Sigmoid colon (tissue), 7 donors: ENCODE results near the gene SDR42E1. TPM values are rescaled to one million over a fixed set of nuclear protein-coding genes. Genes with fewer than 3 reads are reported as not detected.

Experiments used
- DNase-seq: peaks from one replicate; pipeline ENCODE4 v3.0.0-alpha.2; 2019
- H3K27ac ChIP-seq, 4 donors: fragments of 200-600 bp; sonication (generic); one replicate each; pipeline ENCODE4 v1.5.1; 2016 to 2019; ENCODE audit warnings: mild to moderate bottlenecking in 1 of 4
- H3K27me3 ChIP-seq, 3 donors: fragments of 200-600 bp; sonication (generic); one replicate each; pipeline ENCODE4 v1.5.1; 2019; ENCODE audit warnings: mild to moderate bottlenecking in 1 of 3
- H3K36me3 ChIP-seq, 4 donors: fragments of 200-600 bp; sonication (generic); one replicate each; pipeline ENCODE4 v1.5.1; 2016 to 2019
- H3K4me1 ChIP-seq, 4 donors: fragments of 200-600 bp; sonication (generic); one replicate each; pipeline ENCODE4 v1.5.1; 2017 to 2019
- H3K4me3 ChIP-seq, 4 donors: fragments of 200-600 bp; sonication (generic); one replicate each; pipeline ENCODE4 v1.5.1; 2017 to 2019; ENCODE audit warnings: mild to moderate bottlenecking in 2 of 4, moderate library complexity in 1 of 4
- H3K9me3 ChIP-seq, 4 donors: fragments of 200-600 bp in 3 of 4; sonication (generic) in 3 of 4; one replicate each; pipeline versions ENCODE4 v1.5.1 to v1.6.1; 2013 to 2019
- CTCF ChIP-seq, 4 experiments: fragments of 450-650 bp in 3 of 4; fragments of 200-600 bp in 1 of 4; IDR thresholded peaks; one replicate each; pipeline ENCODE4 v1.5.1; 2016 to 2019; ENCODE audit warnings: antibody characterized with exemption in 4 of 4, mild to moderate bottlenecking in 3 of 4, moderate library complexity in 2 of 4
- EP300 ChIP-seq, 4 donors: sonication (generic); formaldehyde crosslinking; IDR thresholded peaks; one replicate each; pipeline ENCODE4 v1.6.1; 2017; ENCODE audit warnings: antibody characterized with exemption in 4 of 4
- POLR2A ChIP-seq, 2 donors: fragments of 450-650 bp; IDR thresholded peaks; one replicate each; pipeline ENCODE4 v1.6.1; 2016; ENCODE audit warnings: antibody characterized with exemption in 2 of 2, mild to moderate bottlenecking in 2 of 2, moderate library complexity in 2 of 2
- POLR2AphosphoS5 ChIP-seq, 4 donors: sonication (generic); formaldehyde crosslinking; IDR thresholded peaks; one replicate each; pipeline ENCODE4 v1.6.1; 2017; ENCODE audit warnings: antibody characterized with exemption in 4 of 4
- WGBS, 2 donors: extraction: QIAGEN DNeasy Blood & Tissue Kit; methylation state at CpG; one replicate each; pipeline ENCODE4 v1.1.7; 2013; 5-methylcytosine and 5-hydroxymethylcytosine counted together
- intact Hi-C: fragments of 100-400 bp; cut with DNase I; formaldehyde crosslinking; loops from one replicate; pipeline ENCODE4 v1.15.1; 2023
- polyA plus RNA-seq, 3 donors: library from polyadenylated mRNA; stranded (reverse); fragments of 200-250 nt; gene quantifications; one replicate each; pipeline ENCODE4 v1.2.3, GENCODE V29; 2013
- total RNA-seq, 4 donors: library from RNA; depleted of rRNA; stranded (reverse); fragments of >200 nt; gene quantifications; one replicate each; pipeline ENCODE4 v1.1.0, GENCODE V29; 2016
- donor health status: healthy with polysubstance abuse.
- donor health status: Bipolar disorder and iron deficiency.
- donor health status: healthy.

Gene SDR42E1
- total and polyA plus RNA-seq, 7 donors = 0.49 to 3.2 (median 1.7) TPM

GRCh38 chr16:82034981-82035612 lies 23.8 kb upstream of the SDR42E1 start, which contains the start of gene HSD17B2:
Gene HSD17B2, plus strand, starts transcription at chr16:82035253. Its CDS starts 172 bp downstream, at chr16:82035425.
- intact Hi-C loops = no loop called here
- 13 to 59% methylated on average over 6 of the region's 6 CpGs for WGBS, 2 donors
- H3K27ac ChIP-seq = no peak within 1 kb of the TSS

DNA sequence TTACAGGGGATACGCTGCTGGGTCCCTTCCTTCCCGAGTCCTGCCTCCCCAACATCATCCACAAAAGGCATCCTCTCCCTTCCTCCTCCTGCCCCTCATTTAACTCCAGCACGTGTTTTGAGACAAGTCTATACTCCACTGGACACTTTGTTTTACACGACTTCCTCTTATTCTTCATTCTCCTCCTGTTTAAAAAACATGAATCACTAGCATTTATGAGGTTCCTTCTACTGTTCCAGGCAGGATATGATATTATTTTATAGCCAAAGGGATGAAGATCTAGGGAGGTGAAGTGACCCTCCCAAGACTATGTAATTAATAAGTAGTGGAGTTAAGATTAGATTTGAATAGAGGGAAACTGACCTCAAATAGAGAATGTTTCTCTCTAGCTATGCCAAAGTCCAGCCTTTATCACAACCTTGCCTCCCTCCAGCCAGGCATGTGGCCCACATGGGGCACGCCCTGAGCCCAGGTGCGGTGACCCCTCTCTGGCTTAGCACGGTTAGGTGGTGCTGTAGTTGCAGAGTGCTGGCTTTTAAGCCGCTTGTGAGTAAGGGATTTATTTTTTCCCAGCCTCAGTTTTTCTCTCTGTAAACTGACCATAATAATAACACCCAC lies 22.5 kb upstream of the SDR42E1 start:
- intact Hi-C loops = no loop called here
- no peak for DNase-seq
- WGBS, 2 donors = 30 to 64% methylated on average over 8 of the region's 8 CpGs
- no peaks in the 10 kb centered on the region for H3K36me3 ChIP-seq
- H3K4me1 ChIP-seq = no peaks in the 10 kb centered on the region
- no peak overlapping the region for H3K27ac ChIP-seq
- no peak overlapping the region for H3K4me3 ChIP-seq
- H3K9me3 ChIP-seq = no peaks in the 10 kb centered on the region
- H3K27me3 ChIP-seq = no peaks in the 10 kb centered on the region
- no peak for TF ChIP-seq POLR2A (IDR thresholded peaks at IDR 0.05)
- TF ChIP-seq POLR2AphosphoS5 (IDR thresholded peaks at IDR 0.05) = no peak
- no peak for TF ChIP-seq CTCF (IDR thresholded peaks at IDR 0.05)
- TF ChIP-seq EP300 (IDR thresholded peaks at IDR 0.05) = no peak

More at GRCh38 chr16:82034981-82035612, 23.8 kb upstream of the SDR42E1 start, which contains the start of gene HSD17B2:
- DNase-seq = no peak
- Histone ChIP-seq H3K9me3 (no peaks in the 10 kb centered on the region), H3K4me1 (no peaks in the 10 kb centered on the region), H3K4me3 (no peak within 1 kb of the TSS), H3K36me3 (no peaks in the 10 kb centered on the region), H3K27me3 (no peaks in the 10 kb centered on the region)
- TF ChIP-seq POLR2AphosphoS5 (IDR thresholded peaks at IDR 0.05) (no peak), CTCF (IDR thresholded peaks at IDR 0.05) (no peak), EP300 (IDR thresholded peaks at IDR 0.05) (no peak), POLR2A (IDR thresholded peaks at IDR 0.05) (no peak)

- no peaks in the 10 kb centered on the region for H3K36me3 ChIP-seq
- no peak overlapping the region for H3K4me3 ChIP-seq
- no peak overlapping the region for H3K27ac ChIP-seq
- intact Hi-C loops = no loop called here
- H3K4me1 ChIP-seq = no peaks in the 10 kb centered on the region
- H3K27me3 ChIP-seq = no peaks in the 10 kb centered on the region
- WGBS, 2 donors = 20 to 76% methylated on average over 6 of the region's 6 CpGs
- TF ChIP-seq POLR2A (IDR thresholded peaks at IDR 0.05) (no peak), EP300 (IDR thresholded peaks at IDR 0.05) (no peak), POLR2AphosphoS5 (IDR thresholded peaks at IDR 0.05) (no peak), CTCF (IDR thresholded peaks at IDR 0.05) (no peak)
- DNase-seq = no peak
- no peaks in the 10 kb centered on the region for H3K9me3 ChIP-seq
Observed at GRCh38 chr16:82033006-82033405, 21.7 kb upstream of the SDR42E1 start.

DNA sequence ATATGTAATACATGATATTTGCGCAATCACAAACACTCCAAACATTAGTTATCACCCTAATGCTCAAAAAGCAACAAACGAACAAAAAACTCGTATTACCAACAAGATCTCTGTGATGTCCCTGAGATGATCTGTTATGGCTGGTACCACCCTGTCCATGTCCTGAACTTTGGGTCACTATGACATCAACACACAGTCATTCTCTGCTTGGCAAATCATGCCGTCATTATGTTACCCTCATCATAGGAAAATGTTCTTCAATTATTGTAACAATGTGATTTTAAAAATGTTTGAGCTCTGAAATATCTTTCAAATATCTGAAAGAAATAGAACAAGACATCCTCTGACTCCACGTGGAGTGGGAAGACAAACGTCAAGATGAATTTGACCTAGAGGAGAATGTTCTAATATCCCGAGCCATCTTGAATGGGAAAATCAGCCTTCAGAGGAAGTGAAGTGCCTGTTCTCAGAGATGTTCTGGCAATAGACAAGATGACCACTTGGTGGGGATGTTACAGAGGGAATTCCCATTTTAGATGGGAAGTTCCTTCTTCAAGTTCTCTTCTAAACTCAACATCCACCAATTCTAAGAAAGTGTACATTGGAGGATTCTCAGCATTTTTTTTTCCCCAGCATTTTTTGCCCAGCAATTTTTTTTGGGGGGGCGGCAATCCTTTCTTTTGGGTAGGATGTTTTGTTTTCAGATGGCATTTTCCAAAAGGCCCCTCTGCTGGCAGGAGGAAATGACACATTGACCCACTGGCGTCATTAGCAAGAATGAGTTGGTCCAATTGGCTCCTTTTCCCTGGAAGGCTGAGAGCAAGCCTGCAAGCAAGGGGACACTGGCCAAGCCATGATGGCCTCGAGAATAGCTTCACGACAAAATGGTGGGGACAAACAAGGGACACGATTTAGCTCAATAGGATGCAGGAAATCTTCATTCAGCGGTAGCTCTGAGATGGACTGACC lies 20.1 kb upstream of the SDR42E1 start:
- TF ChIP-seq CTCF (IDR thresholded peaks at IDR 0.05) (peak in 3 of 4 experiments; percentile 23 to 47 (median 44)), EP300 (IDR thresholded peaks at IDR 0.05) (no peak)
- no peak for DNase-seq
- H3K36me3 ChIP-seq = no peaks in the 10 kb centered on the region
- H3K27me3 ChIP-seq = no peaks in the 10 kb centered on the region
- 63 to 70% methylated on average over 13 of the region's 13 CpGs for WGBS, 2 donors
- H3K9me3 ChIP-seq = no peaks in the 10 kb centered on the region
- no peaks in the 10 kb centered on the region for H3K4me1 ChIP-seq
- intact Hi-C loops = loop anchor here (2.0 kb wide), 1 partner anchor 199 kb away; no protein-coding TSS in a partner anchor
- no peak overlapping the region for H3K4me3 ChIP-seq
- H3K27ac ChIP-seq = no peak overlapping the region
